CD14-positive monocyte (primary cell): Measurements from ENCODE around the gene PLA2G4D. TPM values are rescaled to one million over a fixed set of nuclear protein-coding genes. Genes with fewer than 3 reads are reported as not detected.

Experiments
- DNase-seq, 3 donors: peaks; one replicate each; pipeline ENCODE4 v3.0.0-alpha.2; 2011 to 2022
- H2AFZ ChIP-seq: 2 replicates; pipeline ENCODE4 v1.6.0; 2012; ENCODE audit warnings: mild to moderate bottlenecking, low read depth, low read length, inconsistent platforms; ENCODE audit not compliant: insufficient read depth, poor library complexity, severe bottlenecking
- H3K27ac ChIP-seq, 2 donors: 1 replicate in 1 of 2; 2 replicates in 1 of 2; pipeline ENCODE4 v1.5.1; 2012 to 2013; ENCODE audit warnings: low read length in 2 of 2, control low read depth in 1 of 2, inconsistent platforms in 1 of 2, low read depth in 1 of 2, mild to moderate bottlenecking in 1 of 2
- H3K27me3 ChIP-seq, 2 donors: one replicate each; pipeline versions ENCODE4 v1.6.0 to v1.6.1; 2011 to 2013; ENCODE audit warnings: low read length in 2 of 2; ENCODE audit not compliant: control insufficient read depth in 2 of 2, insufficient read depth in 2 of 2
- H3K36me3 ChIP-seq, 2 donors: replicated peaks in 1 of 2; 1 replicate in 1 of 2; 2 replicates in 1 of 2; pipeline versions ENCODE4 v1.5.1 to v1.6.1; 2012 to 2013; ENCODE audit warnings: low read length in 2 of 2, control low read depth in 1 of 2, inconsistent platforms in 1 of 2, mild to moderate bottlenecking in 1 of 2; ENCODE audit not compliant: insufficient read depth in 2 of 2, control insufficient read depth in 1 of 2
- H3K4me1 ChIP-seq, 2 donors: 1 replicate in 1 of 2; 2 replicates in 1 of 2; pipeline versions ENCODE4 v1.5.1 to v1.6.1; 2012 to 2013; ENCODE audit warnings: low read length in 2 of 2, control low read depth in 1 of 2, inconsistent platforms in 1 of 2, mild to moderate bottlenecking in 1 of 2, moderate library complexity in 1 of 2; ENCODE audit not compliant: insufficient read depth in 2 of 2, control insufficient read depth in 1 of 2
- H3K4me2 ChIP-seq: replicated peaks from 2 replicates; pipeline ENCODE3; 2012; ENCODE audit warnings: low read length, moderate library complexity, mild to moderate bottlenecking; ENCODE audit not compliant: poor library complexity, severe bottlenecking; ENCODE audit errors: extremely low read depth
- H3K4me3 ChIP-seq, 3 experiments: fragments of 200-600 bp in 1 of 3; sonication (generic) in 1 of 3; replicated peaks in 1 of 3; 1 replicate in 2 of 3; 2 replicates in 1 of 3; pipeline ENCODE4 v1.5.1; 2011 to 2013; ENCODE audit warnings: low read length in 3 of 3, mild to moderate bottlenecking in 3 of 3, control low read depth in 2 of 3, low read depth in 2 of 3, inconsistent platforms in 1 of 3, moderate library complexity in 1 of 3
- H3K79me2 ChIP-seq: 2 replicates; pipeline ENCODE4 v1.6.0; 2012; ENCODE audit warnings: mild to moderate bottlenecking, control low read depth, inconsistent platforms, low read length, moderate library complexity; ENCODE audit not compliant: insufficient read depth
- H3K9ac ChIP-seq: 2 replicates; pipeline ENCODE4 v1.6.0; 2017; ENCODE audit warnings: low read length, mild to moderate bottlenecking; ENCODE audit not compliant: insufficient read depth, poor library complexity, severe bottlenecking
- H3K9me3 ChIP-seq, 2 donors: replicated peaks in 1 of 2; 1 replicate in 1 of 2; 2 replicates in 1 of 2; pipeline versions ENCODE4 v1.5.1 to v1.6.1; 2012 to 2013; ENCODE audit warnings: low read length in 2 of 2, control low read depth in 1 of 2; ENCODE audit not compliant: control insufficient read depth in 1 of 2, insufficient read depth in 1 of 2
- H4K20me1 ChIP-seq: 2 replicates; pipeline ENCODE4 v1.6.0; 2012; ENCODE audit warnings: mild to moderate bottlenecking, low read length, control low read depth, moderate library complexity; ENCODE audit not compliant: insufficient read depth
- H3K27ac Mint-ChIP-seq, 7 donors: one replicate each; pipeline ENCODE4 v1.8.0; 2020; ENCODE audit warnings: mild to moderate bottlenecking in 7 of 7, mixed read lengths in 7 of 7, moderate library complexity in 6 of 7, inconsistent platforms in 2 of 7
- H3K27me3 Mint-ChIP-seq, 3 donors: one replicate each; pipeline ENCODE4 v1.8.0; 2021 to 2022; ENCODE audit warnings: low read depth in 3 of 3, mild to moderate bottlenecking in 3 of 3, mixed read lengths in 3 of 3, moderate library complexity in 3 of 3, inconsistent platforms in 1 of 3
- H3K36me3 Mint-ChIP-seq, 2 donors: one replicate each; pipeline ENCODE4 v1.8.0; 2020; ENCODE audit warnings: mixed read lengths in 2 of 2, inconsistent platforms in 1 of 2, mild to moderate bottlenecking in 1 of 2
- H3K4me1 Mint-ChIP-seq: one replicate; pipeline ENCODE4 v1.8.0; 2020; ENCODE audit warnings: mild to moderate bottlenecking, mixed read lengths
- H3K4me3 Mint-ChIP-seq, 2 donors: one replicate each; pipeline ENCODE4 v1.8.0; 2020; ENCODE audit warnings: mild to moderate bottlenecking in 2 of 2, mixed read lengths in 2 of 2, moderate library complexity in 1 of 2
- H3K9me3 Mint-ChIP-seq, 7 donors: one replicate each; pipeline ENCODE4 v1.8.0; 2020 to 2022; ENCODE audit warnings: mixed read lengths in 7 of 7, mild to moderate bottlenecking in 6 of 7, moderate library complexity in 6 of 7, inconsistent platforms in 2 of 7
- CTCF ChIP-seq: fragments of 200-600 bp; IDR thresholded peaks from one replicate; pipeline ENCODE4 v1.8.0; 2022; ENCODE audit warnings: antibody characterized with exemption, mild to moderate bottlenecking
- WGBS: methylation state at CpG from one replicate; pipeline ENCODE4 v1.1.5; 2013; ENCODE audit warnings: missing lambda C conversion rate; ENCODE audit not compliant: insufficient coverage; 5-methylcytosine and 5-hydroxymethylcytosine counted together
- intact Hi-C, 2 donors: fragments of 100-400 bp; cut with micrococcal nuclease; formaldehyde crosslinking; loops; one replicate each; pipeline versions ENCODE4 v1.15.0 to v1.15.1; 2023
- polyA plus RNA-seq, 3 donors: library from polyadenylated mRNA; depleted of rRNA in 1 of 3; unstranded in 2 of 3; stranded (reverse) in 1 of 3; fragments of 300-500 nt in 2 of 3; fragments of >200 nt in 1 of 3; fragmentation: Illumina TruSeq in 2 of 3; gene quantifications; 1 replicate in 2 of 3; 2 replicates in 1 of 3; pipeline ENCODE4 v1.2.3, GENCODE V29; 2012 to 2021

PLA2G4D gene
- polyA plus RNA-seq, 3 donors, result not detected

- no peak for TF ChIP-seq CTCF
- no peak for DNase-seq
- no peaks in the 10 kb centered on the region for H3K9me3 ChIP-seq
- peaks cover 13 to 15% of the 10 kb centered on the region in 2 donors for H3K4me1 ChIP-seq
- H3K4me3 ChIP-seq, result no peak overlapping the region
- H2AFZ ChIP-seq, result no peak overlapping the region
- H4K20me1 ChIP-seq, result no peaks in the 10 kb centered on the region
- H3K27ac ChIP-seq, result no peak overlapping the region
- peaks cover 18% of the 10 kb centered on the region for H3K4me1 Mint-ChIP-seq
- no peaks in the 10 kb centered on the region for H3K36me3 ChIP-seq
- H3K9me3 Mint-ChIP-seq, result peaks cover 0 to 3% (median 0%) of the 10 kb centered on the region in 7 donors
- H3K4me3 Mint-ChIP-seq, result no peak overlapping the region
- WGBS, result 100% methylated on average over 3 of the region's 5 CpGs
- H3K27me3 ChIP-seq, result no peaks in the 10 kb centered on the region
- no peak overlapping the region for H3K4me2 ChIP-seq
- no peak overlapping the region for H3K27ac Mint-ChIP-seq
- H3K27me3 Mint-ChIP-seq, result peaks cover 0 to 4% (median 2%) of the 10 kb centered on the region in 3 donors
- H3K79me2 ChIP-seq, result no peaks in the 10 kb centered on the region
- intact Hi-C loops, result no loop called here
- H3K36me3 Mint-ChIP-seq, result no peaks in the 10 kb centered on the region
- H3K9ac ChIP-seq, result no peak overlapping the region
Observed at GRCh38 chr15:42097018-42097417, 2.7 kb upstream of the PLA2G4D start.

- no peak overlapping the region for H2AFZ ChIP-seq
- TF ChIP-seq CTCF, result no peak
- no peak for DNase-seq
- H3K27me3 ChIP-seq, result no peaks in the 10 kb centered on the region
- no peaks in the 10 kb centered on the region for H3K79me2 ChIP-seq
- no peaks in the 10 kb centered on the region for H3K36me3 ChIP-seq
- H3K4me3 ChIP-seq, result no peak overlapping the region
- no peaks in the 10 kb centered on the region for H3K4me1 ChIP-seq
- H3K36me3 Mint-ChIP-seq, result no peaks in the 10 kb centered on the region
- H3K9me3 ChIP-seq, result no peaks in the 10 kb centered on the region
- H4K20me1 ChIP-seq, result no peaks in the 10 kb centered on the region
- no peak overlapping the region for H3K4me3 Mint-ChIP-seq
- peaks cover 0 to 3% (median 0%) of the 10 kb centered on the region in 7 donors for H3K9me3 Mint-ChIP-seq
- H3K4me1 Mint-ChIP-seq, result peaks cover 8% of the 10 kb centered on the region
- H3K27ac Mint-ChIP-seq, result no peak overlapping the region
- H3K27me3 Mint-ChIP-seq, result peaks cover 4 to 12% (median 6%) of the 10 kb centered on the region in 3 donors
- no peak overlapping the region for H3K27ac ChIP-seq
- no peak overlapping the region for H3K4me2 ChIP-seq
- whole genome bisulfite sequencing, result 90% methylated on average over 4 of the region's 7 CpGs
- intact Hi-C loops, result no loop called here
- H3K9ac ChIP-seq, result no peak overlapping the region
Observed at GRCh38 chr15:42093966-42094365, 396 bp downstream of the PLA2G4D start.
